ENCODE measurements around the gene MICB. TPM values are rescaled to one million over a fixed set of nuclear protein-coding genes. Genes with fewer than 3 reads are reported as not detected.

MICB gene
- total RNA-seq, 1 experiment from 2014 or later = 4.3 TPM

- no peaks in the 10 kb centered on the region for H3K27me3 Mint-ChIP-seq (ENCODE audit: insufficient read depth, unreplicated experiment)
- CTCF ChIA-PET = interaction anchor here (1.0 kb wide), 1 partner anchor 8 kb away, joined by 3 read pairs; no protein-coding TSS in a partner anchor
- no peak for TF ChIP-seq CTCF (IDR thresholded peaks at IDR 0.05; ENCODE audit: unreplicated experiment)
- peaks cover 19% of the 10 kb centered on the region for H3K4me1 Mint-ChIP-seq (ENCODE audit: insufficient read depth, unreplicated experiment)
- intact Hi-C loops (cut with micrococcal nuclease) = no loop called here
- no peaks in the 10 kb centered on the region for H3K36me3 Mint-ChIP-seq (ENCODE audit: insufficient read depth, unreplicated experiment)
- peak overlapping the region; percentile 72 for H3K27ac Mint-ChIP-seq (ENCODE audit: low read depth, unreplicated experiment)
- DNase-seq (ENCODE audit: unreplicated experiment) = no peak
- POLR2A ChIA-PET = interaction anchor here (0.7 to 1.7 kb wide), 8 partner anchors 9 to 1429 kb away, joined by 3 to 7 read pairs (median 3); no protein-coding TSS in a partner anchor
- H3K4me3 Mint-ChIP-seq (ENCODE audit: unreplicated experiment) = no peak overlapping the region
- no peaks in the 10 kb centered on the region for H3K9me3 Mint-ChIP-seq (ENCODE audit: unreplicated experiment)
- BruUV-seq (replicated peaks) = no TSS peak
These were observed 23.1 kb upstream of the MICB start for GRCh38 chr6:31474871-31475286.

GRCh38 chr6:31476515-31477139 is 21.3 kb upstream of the MICB start:
- intact Hi-C loops (cut with micrococcal nuclease) = no loop called here
- H3K4me1 Mint-ChIP-seq (ENCODE audit: insufficient read depth, unreplicated experiment) = peaks cover 19% of the 10 kb centered on the region
- H3K27me3 Mint-ChIP-seq (ENCODE audit: insufficient read depth, unreplicated experiment) = no peaks in the 10 kb centered on the region
- no peak overlapping the region for H3K27ac Mint-ChIP-seq (ENCODE audit: low read depth, unreplicated experiment)
- no peak for DNase-seq (ENCODE audit: unreplicated experiment)
- H3K9me3 Mint-ChIP-seq (ENCODE audit: unreplicated experiment) = no peaks in the 10 kb centered on the region
- H3K36me3 Mint-ChIP-seq (ENCODE audit: insufficient read depth, unreplicated experiment) = no peaks in the 10 kb centered on the region
- BruUV-seq (replicated peaks) = no TSS peak
- ChIA-PET POLR2A (interaction anchor here (0.6 to 0.7 kb wide), 2 partner anchors 8 to 500 kb away, joined by 3 read pairs; no protein-coding TSS in a partner anchor), CTCF (interaction anchor here (1.1 kb wide), 1 partner anchor 363 kb away, joined by 4 read pairs; the partner anchor contains the start of gene C6orf15)
- H3K4me3 Mint-ChIP-seq (ENCODE audit: unreplicated experiment) = no peak overlapping the region
- no peak for TF ChIP-seq CTCF (IDR thresholded peaks at IDR 0.05; ENCODE audit: unreplicated experiment)

GRCh38 chr6:31477521-31477920 is 20.4 kb upstream of the MICB start:
- Mint-ChIP-seq H3K9me3 (ENCODE audit: unreplicated experiment) (no peaks in the 10 kb centered on the region), H3K27ac (ENCODE audit: low read depth, unreplicated experiment) (no peak overlapping the region), H3K36me3 (ENCODE audit: insufficient read depth, unreplicated experiment) (no peaks in the 10 kb centered on the region), H3K4me1 (ENCODE audit: insufficient read depth, unreplicated experiment) (peaks cover 19% of the 10 kb centered on the region), H3K27me3 (ENCODE audit: insufficient read depth, unreplicated experiment) (no peaks in the 10 kb centered on the region), H3K4me3 (ENCODE audit: unreplicated experiment) (no peak overlapping the region)
- no TSS peak for BruUV-seq (replicated peaks)
- POLR2A ChIA-PET = no interaction called here
- intact Hi-C loops (cut with micrococcal nuclease) = no loop called here
- DNase-seq (ENCODE audit: unreplicated experiment) = no peak
- TF ChIP-seq CTCF (IDR thresholded peaks at IDR 0.05; ENCODE audit: unreplicated experiment) = no peak
- CTCF ChIA-PET = interaction anchor here (0.7 kb wide), 1 partner anchor 144 kb away, joined by 3 read pairs; no protein-coding TSS in a partner anchor

GRCh38 chr6:31478186-31478950 is 19.6 kb upstream of the MICB start:
- no TSS peak for BruUV-seq (replicated peaks)
- Mint-ChIP-seq H3K4me1 (ENCODE audit: insufficient read depth, unreplicated experiment) (peaks cover 21% of the 10 kb centered on the region), H3K36me3 (ENCODE audit: insufficient read depth, unreplicated experiment) (no peaks in the 10 kb centered on the region), H3K9me3 (ENCODE audit: unreplicated experiment) (no peaks in the 10 kb centered on the region), H3K4me3 (ENCODE audit: unreplicated experiment) (no peak overlapping the region), H3K27ac (ENCODE audit: low read depth, unreplicated experiment) (no peak overlapping the region), H3K27me3 (ENCODE audit: insufficient read depth, unreplicated experiment) (no peaks in the 10 kb centered on the region)
- ChIA-PET CTCF (no interaction called here), POLR2A (interaction anchor here (0.5 kb wide), 1 partner anchor 86 kb away, joined by 4 read pairs; no protein-coding TSS in a partner anchor)
- TF ChIP-seq CTCF (IDR thresholded peaks at IDR 0.05; ENCODE audit: unreplicated experiment) = no peak
- intact Hi-C loops (cut with micrococcal nuclease) = no loop called here
- no peak for DNase-seq (ENCODE audit: unreplicated experiment)
